ENCODE measurements around the gene NXPH4. TPM values are rescaled to one million over a fixed set of nuclear protein-coding genes. Genes with fewer than 3 reads are reported as not detected.

NXPH4 gene
- total RNA-seq, 6 experiments from 2014 or later: 0.87 to 1.5 (median 1.2) TPM; not detected in 3

- DNase-seq (no peak), ATAC-seq (no peak)
- intact Hi-C loops (cut with DNase I): no loop called here
- no peaks in the 10 kb centered on the region for H3K27me3 ChIP-seq
- no peak for TF ChIP-seq CTCF (IDR thresholded peaks at IDR 0.05)
- TF ChIP-seq POLR2A (IDR thresholded peaks at IDR 0.05): no peak
- no peak overlapping the region for H3K4me3 ChIP-seq
- H3K36me3 ChIP-seq: peaks cover 12 to 94% (median 67%) of the 10 kb centered on the region in 4 donors
- no peaks in the 10 kb centered on the region for H3K4me1 ChIP-seq
- WGBS (ENCODE audit: insufficient coverage, low coverage, low lambda C conversion rate, missing lambda C conversion rate): 83% methylated on average over 11 of the region's 19 CpGs
- H3K27ac ChIP-seq: no peak overlapping the region
- H3K9me3 ChIP-seq: no peaks in the 10 kb centered on the region
Observed at GRCh38 chr12:57193706-57194245, 22.8 kb upstream of the NXPH4 start.

GRCh38 chr12:57194253-57194652 is 22.3 kb upstream of the NXPH4 start:
- DNase-seq (no peak), ATAC-seq (no peak)
- Histone ChIP-seq H3K27ac (no peak overlapping the region), H3K4me1 (no peaks in the 10 kb centered on the region), H3K4me3 (no peak overlapping the region), H3K9me3 (no peaks in the 10 kb centered on the region), H3K36me3 (peaks cover 12 to 94% (median 67%) of the 10 kb centered on the region in 4 donors), H3K27me3 (no peaks in the 10 kb centered on the region)
- TF ChIP-seq CTCF (IDR thresholded peaks at IDR 0.05) (no peak), POLR2A (IDR thresholded peaks at IDR 0.05) (no peak)
- 87% methylated on average over 3 of the region's 18 CpGs for WGBS (ENCODE audit: insufficient coverage, low coverage, low lambda C conversion rate, missing lambda C conversion rate)
- intact Hi-C loops (cut with DNase I): no loop called here

- Histone ChIP-seq H3K4me3 (no peak overlapping the region), H3K36me3 (peaks cover 12 to 93% (median 70%) of the 10 kb centered on the region in 4 donors), H3K9me3 (no peaks in the 10 kb centered on the region), H3K4me1 (no peaks in the 10 kb centered on the region), H3K27me3 (no peaks in the 10 kb centered on the region), H3K27ac (no peak overlapping the region)
- intact Hi-C loops (cut with DNase I): no loop called here
- WGBS (ENCODE audit: insufficient coverage, low coverage, low lambda C conversion rate, missing lambda C conversion rate): 94% methylated on average over 7 of the region's 19 CpGs
- no peak for TF ChIP-seq POLR2A (IDR thresholded peaks at IDR 0.05)
- TF ChIP-seq CTCF (IDR thresholded peaks at IDR 0.05): no peak
- ATAC-seq (no peak), DNase-seq (no peak)
Observed at GRCh38 chr12:57195186-57195585, 21.4 kb upstream of the NXPH4 start.

- Histone ChIP-seq H3K36me3 (peaks cover 12 to 93% (median 72%) of the 10 kb centered on the region in 4 donors), H3K27ac (no peak overlapping the region), H3K9me3 (no peaks in the 10 kb centered on the region), H3K4me1 (no peaks in the 10 kb centered on the region), H3K4me3 (no peak overlapping the region), H3K27me3 (no peaks in the 10 kb centered on the region)
- DNase-seq (no peak), ATAC-seq (no peak)
- intact Hi-C loops (cut with DNase I): no loop called here
- TF ChIP-seq POLR2A (IDR thresholded peaks at IDR 0.05): no peak
- TF ChIP-seq CTCF (IDR thresholded peaks at IDR 0.05): no peak
- WGBS (ENCODE audit: insufficient coverage, low coverage, low lambda C conversion rate, missing lambda C conversion rate): 76% methylated on average over 9 of the region's 34 CpGs
Observed at GRCh38 chr12:57195611-57196371, 20.8 kb upstream of the NXPH4 start.

Data from right lobe of liver (tissue), 6 donors.